ENCODE measurements around the gene OLFML1.

- TF ChIP-seq, protein P1, sequence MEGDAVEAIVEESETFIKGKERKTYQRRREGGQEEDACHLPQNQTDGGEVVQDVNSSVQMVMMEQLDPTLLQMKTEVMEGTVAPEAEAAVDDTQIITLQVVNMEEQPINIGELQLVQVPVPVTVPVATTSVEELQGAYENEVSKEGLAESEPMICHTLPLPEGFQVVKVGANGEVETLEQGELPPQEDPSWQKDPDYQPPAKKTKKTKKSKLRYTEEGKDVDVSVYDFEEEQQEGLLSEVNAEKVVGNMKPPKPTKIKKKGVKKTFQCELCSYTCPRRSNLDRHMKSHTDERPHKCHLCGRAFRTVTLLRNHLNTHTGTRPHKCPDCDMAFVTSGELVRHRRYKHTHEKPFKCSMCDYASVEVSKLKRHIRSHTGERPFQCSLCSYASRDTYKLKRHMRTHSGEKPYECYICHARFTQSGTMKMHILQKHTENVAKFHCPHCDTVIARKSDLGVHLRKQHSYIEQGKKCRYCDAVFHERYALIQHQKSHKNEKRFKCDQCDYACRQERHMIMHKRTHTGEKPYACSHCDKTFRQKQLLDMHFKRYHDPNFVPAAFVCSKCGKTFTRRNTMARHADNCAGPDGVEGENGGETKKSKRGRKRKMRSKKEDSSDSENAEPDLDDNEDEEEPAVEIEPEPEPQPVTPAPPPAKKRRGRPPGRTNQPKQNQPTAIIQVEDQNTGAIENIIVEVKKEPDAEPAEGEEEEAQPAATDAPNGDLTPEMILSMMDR (IDR thresholded peaks at IDR 0.05), result no peak
- TF ChIP-seq POLR2A (IDR thresholded peaks at IDR 0.05), result no peak
Observed at GRCh38 chr11:7500251-7500650, 14.9 kb downstream of the OLFML1 start.

Measured in right lobe of liver (tissue), 4 donors.